Hematopoietic multipotent progenitor cell treated with erythropoietin and hydrocortisone succinate and interleukin-3 and kit ligand, for 6 days (in vitro differentiated cells): ENCODE results near the gene PPOX.
A peak's percentile ranks its signal among the peaks of the same experiment; 100 is the strongest.

ENCODE experiments used
- DNase-seq: peaks from one replicate; pipeline ENCODE4 v3.0.0-alpha.2; 2015

PPOX gene

DNA sequence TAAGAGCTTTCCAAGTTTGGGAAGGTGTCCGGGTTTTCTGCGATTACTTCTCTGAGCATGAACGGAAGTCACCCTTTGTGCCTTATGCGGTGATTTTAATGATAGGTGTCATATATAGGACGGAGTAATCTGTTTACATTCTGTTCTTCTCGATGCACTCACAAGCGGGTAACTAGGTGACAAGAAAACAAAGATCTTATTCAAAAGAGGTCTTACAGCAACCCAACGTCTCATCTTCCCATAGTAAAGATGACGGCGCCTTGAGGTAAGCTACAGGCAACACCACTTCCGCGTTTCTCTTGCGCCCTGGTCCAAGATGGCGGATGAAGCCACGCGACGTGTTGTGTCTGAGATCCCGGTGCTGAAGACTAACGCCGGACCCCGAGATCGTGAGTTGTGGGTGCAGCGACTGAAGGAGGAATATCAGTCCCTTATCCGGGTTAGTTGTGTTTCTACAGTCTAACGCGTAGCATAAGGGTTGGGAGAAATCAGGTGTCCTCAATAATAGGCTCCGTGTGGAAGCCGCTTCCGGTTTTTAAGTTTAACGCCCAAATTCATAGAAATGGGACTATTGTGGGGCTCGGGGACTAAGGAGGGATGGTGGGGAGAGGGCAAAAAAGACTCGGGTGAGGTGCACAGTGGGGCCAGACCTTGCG, 12.4 kb upstream of the PPOX start, which contains the start of gene UFC1:
Gene UFC1 (plus strand): TSS at position 297 of the 656 bp plus-strand sequence. CDS start 20 bp downstream, at position 317.
- DNase-seq: peak; percentile 97

DNA sequence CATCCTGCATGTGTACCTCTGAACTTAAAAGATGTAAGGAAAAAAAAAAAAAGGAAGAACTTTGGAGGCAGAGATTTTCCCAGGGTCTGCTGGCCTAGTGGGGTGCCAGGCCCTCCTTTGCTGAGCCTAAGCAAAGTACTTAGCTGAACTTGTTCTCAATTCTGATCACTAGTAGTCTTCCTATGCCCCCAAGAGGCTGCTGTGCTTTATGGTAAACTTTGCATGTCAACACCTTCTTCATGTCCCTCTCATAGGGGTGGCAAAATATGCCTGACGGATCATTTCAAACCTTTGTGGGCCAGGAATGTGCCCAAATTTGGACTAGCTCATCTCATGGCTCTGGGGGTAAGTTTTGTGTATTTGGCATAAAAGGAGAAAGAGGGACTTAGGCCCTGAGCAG, 8.4 kb upstream of the PPOX start:
- no peak for DNase-seq

DNA sequence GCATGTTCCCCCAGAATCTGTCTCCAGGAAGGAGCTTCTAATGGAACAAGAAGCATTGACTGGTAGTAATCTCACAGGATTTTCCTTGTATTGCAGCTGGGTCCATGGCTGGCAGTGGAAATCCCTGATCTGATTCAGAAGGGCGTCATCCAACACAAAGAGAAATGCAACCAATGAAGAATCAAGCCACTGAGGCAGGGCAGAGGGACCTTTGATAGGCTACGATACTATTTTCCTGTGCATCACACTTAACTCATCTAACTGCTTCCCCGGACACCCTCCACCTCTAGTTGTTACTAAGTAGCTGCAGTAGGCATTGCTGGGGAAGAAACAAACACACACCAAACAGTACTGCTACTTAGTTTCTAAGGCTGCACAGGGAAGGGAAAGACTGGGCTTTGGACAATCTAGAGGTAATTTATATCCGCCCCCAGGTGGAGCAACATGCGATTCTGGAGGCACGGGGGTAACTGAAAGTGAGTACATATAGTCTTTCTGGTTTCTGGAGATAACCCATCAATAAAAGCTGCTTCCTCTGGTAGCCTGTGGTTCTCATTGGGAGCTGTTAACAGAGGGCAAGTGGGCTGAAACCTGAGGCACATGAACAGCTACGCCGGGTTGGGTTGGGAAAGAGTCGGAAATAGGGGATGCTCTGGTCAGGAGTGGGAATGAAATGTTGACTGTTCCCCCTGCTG, 7.8 kb upstream of the PPOX start:
- peak; percentile 77 for DNase-seq

DNA sequence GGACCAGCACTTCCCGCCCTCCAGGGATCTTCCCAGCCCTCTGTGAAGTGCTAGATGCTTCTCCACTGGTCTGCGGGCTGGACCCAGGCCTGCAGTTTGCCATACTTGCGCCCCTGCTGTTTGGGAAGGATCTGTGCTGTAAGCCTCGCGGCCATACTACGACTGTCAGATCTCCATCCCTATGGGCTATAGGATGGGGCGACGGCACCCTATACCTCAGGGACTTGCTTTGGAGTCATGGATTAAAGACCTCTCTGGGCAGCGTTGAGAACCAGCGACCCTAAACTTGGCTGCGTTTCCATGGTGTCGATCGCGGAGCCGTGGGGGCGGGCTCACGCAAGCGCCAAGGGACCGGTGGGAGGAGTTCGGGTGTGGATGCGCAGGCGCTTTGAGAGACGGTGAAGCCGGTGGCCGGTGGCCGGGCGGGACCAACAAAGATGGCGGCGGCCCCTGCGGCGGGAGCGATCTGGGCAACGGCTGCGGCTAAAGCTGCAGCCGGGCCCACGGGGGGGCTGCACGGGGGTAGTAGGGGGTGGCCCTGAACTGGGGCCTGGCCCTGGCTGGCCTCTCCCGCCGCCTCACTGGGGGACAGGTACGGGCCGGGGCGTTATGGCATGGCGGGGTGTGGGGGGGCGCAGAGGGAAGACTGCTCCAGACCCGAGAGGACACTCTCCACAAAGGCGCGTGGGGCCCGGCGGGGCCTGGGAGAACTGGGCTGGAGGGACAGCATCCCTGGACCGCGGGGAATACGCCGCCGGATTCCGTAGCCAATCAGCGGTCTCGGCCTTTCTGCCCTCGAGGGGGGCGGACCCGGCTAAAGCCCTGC, 6.9 kb upstream of the PPOX start, which contains the start of gene USP21:
Gene USP21 (plus strand): TSS at position 414 of the 826 bp plus-strand sequence. CDS start 1,141 bp downstream, outside the sequence.
- DNase-seq: peak; percentile 97

DNA sequence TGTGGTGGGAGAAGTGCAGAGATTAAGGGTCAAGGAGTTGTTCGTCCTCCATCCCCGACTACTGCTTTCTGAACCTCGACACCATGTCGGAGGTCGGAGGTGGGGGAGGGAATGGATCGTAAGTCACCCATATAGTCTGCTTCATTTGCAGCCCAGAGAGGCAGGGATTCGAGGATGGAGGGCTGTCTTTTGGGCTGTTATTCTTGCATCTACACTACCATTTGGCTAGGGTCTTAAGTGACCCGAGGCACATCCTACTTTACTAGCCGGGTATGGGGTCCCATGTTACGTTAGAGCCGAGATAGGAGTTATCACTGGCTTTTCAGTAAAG, 6.3 kb upstream of the PPOX start:
- no peak for DNase-seq

DNA sequence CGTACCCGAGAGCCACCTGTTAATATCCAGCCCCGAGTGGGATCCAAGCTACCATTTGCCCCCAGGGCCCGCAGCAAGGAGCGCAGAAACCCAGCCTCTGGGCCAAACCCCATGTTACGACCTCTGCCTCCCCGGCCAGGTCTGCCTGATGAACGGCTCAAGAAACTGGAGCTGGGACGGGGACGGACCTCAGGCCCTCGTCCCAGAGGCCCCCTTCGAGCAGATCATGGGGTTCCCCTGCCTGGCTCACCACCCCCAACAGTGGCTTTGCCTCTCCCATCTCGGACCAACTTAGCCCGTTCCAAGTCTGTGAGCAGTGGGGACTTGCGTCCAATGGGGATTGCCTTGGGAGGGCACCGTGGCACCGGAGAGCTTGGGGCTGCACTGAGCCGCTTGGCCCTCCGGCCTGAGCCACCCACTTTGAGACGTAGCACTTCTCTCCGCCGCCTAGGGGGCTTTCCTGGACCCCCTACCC, 5.5 kb upstream of the PPOX start:
- no peak for DNase-seq

DNA sequence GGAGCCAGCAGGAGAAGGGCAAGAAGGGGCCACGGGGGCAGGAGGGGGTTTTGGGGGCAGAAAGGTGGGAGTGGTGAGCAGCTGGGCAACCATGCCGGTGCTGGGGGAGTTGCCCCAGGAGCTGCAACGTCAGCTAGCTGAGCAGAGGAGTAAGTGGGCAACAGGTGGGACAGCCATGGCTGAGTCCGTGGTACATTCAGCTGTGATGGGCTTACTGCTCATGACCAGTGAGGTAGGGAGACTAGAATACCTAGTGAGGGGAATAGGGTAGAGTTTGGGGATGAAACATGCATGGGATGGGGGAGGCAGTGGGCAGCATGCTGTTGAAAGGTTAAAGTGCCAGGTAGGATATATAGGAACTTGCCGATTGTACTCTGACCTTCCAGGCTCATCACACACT, 4.6 kb upstream of the PPOX start:
- DNase-seq: no peak

DNA sequence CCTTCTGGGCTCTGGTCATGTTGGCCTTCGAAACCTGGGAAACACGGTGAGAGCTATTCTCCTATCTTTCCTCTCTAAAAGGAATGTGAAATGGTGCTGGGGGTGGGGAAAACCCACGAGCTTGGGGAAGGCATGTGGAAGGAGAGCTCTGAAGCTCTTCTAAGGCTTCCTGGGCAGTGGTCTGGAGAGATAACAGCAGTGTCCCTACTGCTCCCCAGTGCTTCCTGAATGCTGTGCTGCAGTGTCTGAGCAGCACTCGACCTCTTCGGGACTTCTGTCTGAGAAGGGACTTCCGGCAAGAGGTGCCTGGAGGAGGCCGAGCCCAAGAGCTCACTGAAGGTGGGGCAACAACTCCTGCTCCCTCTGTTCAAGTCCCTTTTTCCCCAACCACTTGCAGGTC, 4.2 kb upstream of the PPOX start:
- no peak for DNase-seq

DNA sequence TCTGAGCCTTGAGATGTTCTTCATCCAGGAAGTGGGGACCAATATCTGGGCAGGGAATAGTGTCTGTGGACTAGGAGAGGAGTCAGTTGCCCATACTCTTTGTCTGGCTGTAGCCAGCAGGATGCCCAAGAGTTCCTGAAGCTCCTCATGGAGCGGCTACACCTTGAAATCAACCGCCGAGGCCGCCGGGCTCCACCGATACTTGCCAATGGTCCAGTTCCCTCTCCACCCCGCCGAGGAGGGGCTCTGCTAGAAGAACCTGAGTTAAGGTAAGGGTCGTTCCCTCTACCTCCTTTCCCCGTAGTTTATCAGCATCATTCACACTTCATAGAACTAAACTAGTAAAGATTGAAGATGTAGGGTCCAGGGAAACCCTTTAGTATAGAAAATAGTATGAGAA, 3.4 kb upstream of the PPOX start:
- DNase-seq: no peak

DNA sequence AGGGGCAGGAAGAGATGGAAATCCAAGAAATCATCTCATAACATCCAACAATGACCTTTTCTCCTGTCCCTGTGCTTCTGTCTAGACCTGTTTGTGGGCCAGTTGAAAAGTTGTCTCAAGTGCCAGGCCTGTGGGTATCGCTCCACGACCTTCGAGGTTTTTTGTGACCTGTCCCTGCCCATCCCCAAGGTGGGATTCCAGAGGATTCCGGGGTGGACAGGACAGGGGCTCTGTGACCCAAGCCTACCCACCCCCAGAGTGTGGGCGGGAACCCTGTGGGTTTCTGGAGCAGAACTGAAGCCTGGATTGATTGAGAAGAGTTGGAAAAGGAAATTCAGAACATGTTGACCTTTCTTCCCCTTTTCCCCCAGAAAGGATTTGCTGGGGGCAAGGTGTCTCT, 2.4 kb upstream of the PPOX start:
- no peak for DNase-seq

DNA sequence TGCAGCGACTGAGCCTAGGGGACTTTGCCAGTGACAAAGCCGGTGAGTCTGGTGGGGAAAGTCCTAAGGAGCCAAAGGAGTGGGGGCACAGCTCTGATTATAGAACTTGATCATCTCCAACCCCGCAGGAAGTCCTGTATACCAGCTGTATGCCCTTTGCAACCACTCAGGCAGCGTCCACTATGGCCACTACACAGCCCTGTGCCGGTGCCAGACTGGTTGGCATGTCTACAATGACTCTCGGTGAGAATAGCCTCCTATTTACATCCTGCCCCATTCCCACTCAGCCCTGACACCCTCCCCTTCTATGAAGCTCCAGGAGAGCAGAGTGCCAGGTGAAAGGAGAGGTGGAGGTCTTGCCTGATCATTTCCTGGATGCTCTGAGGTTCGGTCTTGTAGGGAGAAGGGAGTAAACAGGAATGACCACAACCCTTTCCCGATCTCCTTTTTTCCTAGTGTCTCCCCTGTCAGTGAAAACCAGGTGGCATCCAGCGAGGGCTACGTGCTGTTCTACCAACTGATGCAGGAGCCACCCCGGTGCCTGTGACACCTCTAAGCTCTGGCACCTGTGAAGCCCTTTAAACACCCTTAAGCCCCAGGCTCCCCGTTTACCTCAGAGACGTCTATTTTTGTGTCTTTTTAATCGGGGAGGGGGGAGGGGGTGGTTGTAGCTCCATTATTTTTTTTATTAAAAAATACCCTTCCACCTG, 1.2 kb upstream of the PPOX start:
- no peak for DNase-seq

DNA sequence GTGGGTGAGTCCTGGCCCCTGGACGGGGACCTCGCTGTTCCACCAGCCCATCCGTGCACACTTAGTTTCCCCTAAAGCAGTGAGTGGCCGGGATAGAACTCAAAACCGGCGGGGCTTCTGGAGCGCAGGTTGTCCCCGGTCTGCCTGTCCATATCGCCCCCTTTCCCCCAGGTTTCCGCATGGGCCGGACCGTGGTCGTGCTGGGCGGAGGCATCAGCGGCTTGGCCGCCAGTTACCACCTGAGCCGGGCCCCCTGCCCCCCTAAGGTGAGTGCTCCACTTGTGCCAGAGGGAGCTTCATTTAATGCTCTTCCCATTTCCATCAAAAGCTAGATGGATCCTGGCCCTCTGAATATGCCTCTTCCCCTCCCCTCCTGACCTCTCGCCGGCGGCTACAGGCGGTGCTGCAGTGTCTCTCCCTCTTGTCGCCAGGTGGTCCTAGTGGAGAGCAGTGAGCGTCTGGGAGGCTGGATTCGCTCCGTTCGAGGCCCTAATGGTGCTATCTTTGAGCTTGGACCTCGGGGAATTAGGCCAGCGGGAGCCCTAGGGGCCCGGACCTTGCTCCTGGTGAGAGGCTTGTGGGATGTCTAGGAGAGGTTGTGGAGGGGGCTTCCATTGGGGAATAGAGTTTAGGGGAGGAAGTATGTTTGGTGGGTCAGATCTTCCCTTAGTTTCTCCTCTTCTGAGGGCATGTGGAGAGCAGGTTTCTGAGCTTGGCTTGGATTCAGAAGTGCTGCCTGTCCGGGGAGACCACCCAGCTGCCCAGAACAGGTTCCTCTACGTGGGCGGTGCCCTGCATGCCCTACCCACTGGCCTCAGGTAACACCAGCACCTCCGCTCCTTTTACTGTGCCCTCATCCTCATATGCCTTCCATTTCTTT, 683 bp downstream of the PPOX start:
- DNase-seq: peak; percentile 70

DNA sequence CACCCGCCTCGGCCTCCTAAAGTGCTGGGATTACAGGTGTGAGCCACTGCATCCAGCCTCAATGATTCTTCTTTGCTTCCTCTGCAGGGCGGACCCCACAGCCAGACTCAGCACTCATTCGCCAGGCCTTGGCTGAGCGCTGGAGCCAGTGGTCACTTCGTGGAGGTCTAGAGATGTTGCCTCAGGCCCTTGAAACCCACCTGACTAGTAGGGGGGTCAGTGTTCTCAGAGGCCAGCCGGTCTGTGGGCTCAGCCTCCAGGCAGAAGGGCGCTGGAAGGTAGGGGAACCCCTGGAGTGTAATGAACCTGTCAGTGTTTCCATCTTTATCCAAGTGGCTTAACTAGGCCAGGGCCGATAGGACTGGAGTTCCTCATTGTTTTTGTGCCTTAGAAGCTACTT, 2.7 kb downstream of the PPOX start:
- DNase-seq: no peak

DNA sequence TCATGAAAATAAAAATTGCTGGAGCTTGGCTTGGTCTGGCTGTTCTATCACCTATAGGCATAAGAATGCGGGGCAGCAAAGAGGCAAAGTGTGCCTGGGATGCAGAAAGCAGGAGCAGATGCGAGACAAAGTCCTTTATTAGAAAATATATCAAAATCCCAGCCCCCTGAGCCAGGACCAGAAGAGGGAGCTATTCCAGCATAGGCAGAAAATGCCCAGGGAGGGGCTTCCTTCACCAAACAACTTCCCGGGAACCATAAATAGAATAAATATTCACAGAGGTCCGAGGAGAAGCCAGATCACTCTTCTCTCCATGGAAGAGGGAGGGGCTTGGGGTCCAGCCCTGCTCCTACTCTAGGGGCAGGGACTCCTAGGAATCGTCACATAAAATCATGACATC, 5.0 kb downstream of the PPOX start:
- no peak for DNase-seq

DNA sequence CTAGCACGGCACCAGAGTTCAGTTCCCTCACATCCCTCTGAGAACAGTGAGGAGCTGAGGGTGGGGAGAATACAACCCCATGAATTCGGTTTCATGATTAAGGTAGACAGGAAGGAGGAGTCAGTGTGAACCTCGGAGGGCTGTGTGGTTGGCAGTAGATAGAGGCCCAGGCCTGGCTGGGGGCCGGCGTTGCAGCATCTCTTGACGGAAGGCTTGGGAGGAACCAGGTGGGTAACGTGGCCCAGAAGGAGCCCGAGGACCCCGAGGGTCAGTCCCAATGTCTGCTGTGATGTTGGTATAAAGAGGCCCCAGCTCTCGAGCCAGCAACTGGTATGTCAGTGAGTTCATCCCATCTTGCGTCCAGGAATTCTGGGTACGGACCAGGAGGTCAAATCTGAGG, 5.5 kb downstream of the PPOX start:
- no peak for DNase-seq

DNA sequence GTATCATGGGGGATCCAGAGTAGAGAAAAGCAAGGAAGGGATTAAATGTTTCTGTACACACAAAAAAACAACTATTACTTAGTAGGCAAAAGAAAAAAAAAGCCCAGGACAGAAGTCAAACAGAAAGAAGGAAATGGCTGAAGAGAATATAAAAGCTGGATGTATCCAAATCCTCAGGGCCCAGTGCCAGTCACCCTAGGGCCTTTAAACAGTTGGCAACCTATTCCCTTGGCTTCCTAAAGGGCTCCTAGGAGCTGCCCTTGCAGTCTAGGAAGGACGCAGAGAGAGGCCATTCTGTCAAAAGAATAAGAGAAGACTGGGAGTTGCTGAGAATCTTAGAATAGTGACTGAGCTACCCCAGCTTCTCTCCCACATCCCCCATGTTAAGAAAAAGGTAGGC, 6.1 kb downstream of the PPOX start:
- DNase-seq: no peak

DNA sequence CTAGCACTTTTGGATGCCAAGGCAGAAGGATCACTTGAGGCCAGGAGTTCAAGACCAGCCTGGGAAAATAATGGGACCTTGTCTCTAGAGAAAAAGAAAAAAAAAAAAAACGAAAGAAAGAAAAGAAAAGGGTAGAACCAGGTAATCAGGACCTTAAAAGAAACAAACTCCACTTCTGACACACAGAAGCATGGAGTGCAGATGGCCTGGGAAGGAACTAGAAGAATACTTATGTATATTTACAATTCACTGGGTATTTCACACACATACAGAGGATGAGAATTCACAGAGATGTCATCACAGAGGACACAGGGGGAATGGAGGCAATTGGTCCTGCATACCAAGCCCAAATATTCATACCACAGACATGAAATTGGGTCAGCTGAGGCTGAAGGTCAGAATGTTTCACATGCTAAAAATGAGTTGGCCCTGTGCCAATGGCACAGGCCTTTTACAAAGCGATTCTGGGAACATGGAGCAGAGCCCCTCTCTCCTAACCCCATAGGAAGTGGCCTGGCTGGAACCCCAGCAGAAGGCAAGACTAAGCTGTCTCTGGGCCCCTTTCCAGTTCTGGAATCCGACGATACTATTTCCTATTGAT, 6.7 kb downstream of the PPOX start:
- no peak for DNase-seq

DNA sequence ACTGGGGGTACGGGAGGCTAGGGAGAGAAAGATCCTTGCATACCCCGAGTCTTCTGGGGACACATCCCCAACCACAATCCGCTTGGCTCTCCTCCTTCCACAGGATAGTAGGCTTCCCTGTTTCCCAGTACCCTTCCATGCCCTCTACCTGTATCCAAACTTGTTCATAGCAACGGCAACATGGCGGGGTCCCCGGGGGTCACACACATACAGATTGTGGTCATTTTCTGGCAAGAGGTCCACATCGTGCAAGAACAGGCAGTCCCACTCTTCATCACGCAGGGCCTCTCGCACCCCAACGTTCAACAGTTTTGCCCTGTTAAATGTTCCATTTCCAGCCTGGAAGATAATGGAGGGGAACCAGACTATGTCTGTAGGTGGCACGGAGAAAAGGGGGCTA, 7.5 kb downstream of the PPOX start:
- DNase-seq: no peak

DNA sequence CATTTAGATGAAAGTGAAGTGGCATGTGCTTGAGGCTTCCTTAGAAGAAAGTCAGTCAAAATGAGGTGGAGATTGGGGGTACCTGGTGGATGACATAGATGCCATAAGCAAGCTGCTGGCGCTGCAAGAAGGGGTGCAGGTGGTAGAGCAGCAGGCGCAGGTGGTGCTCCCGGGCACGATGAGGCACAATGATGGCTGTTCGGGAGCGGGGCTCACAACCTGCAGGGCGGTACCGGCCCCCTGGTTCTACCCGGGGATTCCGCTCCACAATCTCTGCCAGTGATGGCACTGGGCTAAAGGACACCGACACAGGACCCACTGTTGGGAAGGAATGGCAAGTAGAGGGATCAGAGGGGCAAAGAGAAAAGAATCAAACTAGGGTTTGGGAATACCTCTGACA, 8.7 kb downstream of the PPOX start:
- DNase-seq: no peak

DNA sequence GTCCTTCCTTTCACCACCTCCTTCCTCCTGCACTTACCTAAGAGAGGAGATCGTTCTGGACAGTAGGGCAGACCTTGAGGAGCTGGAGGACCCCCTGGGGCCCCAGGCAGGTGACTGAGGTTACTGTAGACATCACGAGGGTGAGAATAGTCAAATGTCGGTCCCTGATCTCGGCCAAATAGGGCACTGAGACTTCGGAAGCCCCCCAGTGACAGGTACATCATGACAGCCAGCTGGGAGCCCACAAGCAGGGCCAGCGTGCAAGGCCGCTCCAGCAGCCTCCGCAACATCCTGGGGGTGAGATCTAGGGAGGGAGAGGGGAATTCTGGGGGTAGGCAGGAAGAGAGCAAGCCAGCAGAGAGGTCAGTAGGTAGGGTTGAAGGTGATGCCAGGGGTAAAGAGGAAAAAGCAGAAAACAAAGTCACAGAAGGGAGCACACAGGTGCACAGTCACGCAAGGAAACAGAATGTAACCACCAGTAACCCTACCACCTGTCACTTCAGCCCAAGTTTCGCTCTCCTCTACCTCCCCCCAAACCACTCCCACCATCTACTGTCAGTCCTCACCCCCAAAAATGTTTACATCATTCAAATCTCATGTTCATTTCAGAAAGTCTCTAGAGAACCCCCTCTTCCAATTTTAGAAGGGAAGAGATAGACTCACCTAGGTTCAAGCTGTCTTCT, 9.7 kb downstream of the PPOX start:
- no peak for DNase-seq

DNA sequence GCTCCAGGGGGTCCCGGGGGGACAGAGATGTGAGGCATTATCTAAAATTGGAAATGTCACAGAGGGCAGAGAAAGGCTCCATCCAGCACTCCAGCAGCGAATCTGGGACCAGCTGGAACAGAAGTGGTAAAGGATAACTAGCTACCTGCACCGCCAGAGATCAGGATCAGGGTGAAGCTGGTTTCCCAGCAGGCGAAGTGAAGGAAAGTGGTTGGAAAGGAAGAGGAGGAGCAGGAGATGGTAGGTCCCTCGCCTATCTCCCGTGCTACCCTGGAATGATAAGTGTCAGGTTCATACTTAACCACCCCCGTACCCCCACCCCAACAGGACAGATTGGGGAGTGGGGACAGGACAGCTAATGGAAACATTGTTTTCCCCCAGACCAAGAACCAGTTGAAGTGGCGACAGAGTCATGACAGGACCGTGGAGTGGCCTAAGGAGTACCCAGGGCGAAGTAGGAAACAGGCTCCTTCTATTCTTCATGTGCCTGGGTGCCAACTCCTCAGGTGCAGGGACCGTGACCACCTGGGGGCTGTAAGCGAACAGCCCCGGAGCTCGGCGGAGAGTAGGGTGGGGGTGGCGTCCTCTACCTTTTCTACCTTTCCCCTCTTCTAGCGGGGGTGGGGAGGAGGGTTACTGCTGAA, 10.4 kb downstream of the PPOX start:
- DNase-seq: no peak
